Glomerular visceral epithelial cell (primary cell): ENCODE measurements around the gene CEACAM3.
A peak's percentile ranks its signal among the peaks of the same experiment; 100 is the strongest.

Experiments
- DNase-seq: peaks from one replicate; pipeline ENCODE4 v3.0.0-alpha.2; 2016; ENCODE audit errors: extremely low spot score

Gene CEACAM3

GRCh38 chr19:41844601-41845000, 48.2 kb downstream of the CEACAM3 start, which contains the start of gene LYPD4:
Gene LYPD4 (minus strand): TSS chr19:41844683. CDS start chr19:41839285, 5,398 bp downstream.
- no peak for DNase-seq

DNA sequence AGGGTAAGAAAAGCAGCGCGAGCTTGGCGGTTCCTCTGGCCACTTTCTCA, 48.4 kb downstream of the CEACAM3 start, which contains the start of gene DMRTC2:
Gene DMRTC2 (plus strand): TSS at position 42 of the 50 bp plus-strand sequence. CDS start 2,387 bp downstream, outside the sequence.
- DNase-seq, result no peak

DNA sequence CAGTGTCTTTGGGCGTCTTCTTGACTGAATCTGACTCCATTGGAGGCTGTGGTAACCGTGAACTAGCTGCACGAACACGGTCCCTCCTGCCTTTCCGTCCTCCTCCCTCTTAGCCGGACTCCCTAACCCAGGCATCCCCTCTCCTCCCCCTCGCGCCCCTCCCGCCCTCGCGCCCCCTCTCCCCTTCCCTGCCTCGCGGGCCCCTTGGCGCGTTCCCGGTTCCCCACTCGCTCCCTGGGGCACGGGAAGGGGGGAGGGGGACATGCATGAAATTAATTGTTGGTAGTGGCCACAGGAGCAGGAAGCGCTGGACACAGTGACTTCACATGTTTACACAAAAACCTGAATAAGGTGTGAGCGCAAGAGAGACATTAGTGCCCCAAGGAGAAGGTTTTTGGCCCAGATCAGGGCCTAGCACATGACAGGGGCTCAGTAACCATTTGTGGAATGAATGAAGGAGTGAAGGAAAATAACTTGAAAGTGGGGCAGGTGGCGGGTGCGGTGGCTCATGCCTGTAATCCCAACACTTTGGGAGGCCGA, 48.7 kb downstream of the CEACAM3 start:
- no peak for DNase-seq

GRCh38 chr19:41847351-41848105, 51.1 kb downstream of the CEACAM3 start:
- no peak for DNase-seq

- DNase-seq, result no peak
These were observed 52.3 kb downstream of the CEACAM3 start for GRCh38 chr19:41848666-41849065.

DNA sequence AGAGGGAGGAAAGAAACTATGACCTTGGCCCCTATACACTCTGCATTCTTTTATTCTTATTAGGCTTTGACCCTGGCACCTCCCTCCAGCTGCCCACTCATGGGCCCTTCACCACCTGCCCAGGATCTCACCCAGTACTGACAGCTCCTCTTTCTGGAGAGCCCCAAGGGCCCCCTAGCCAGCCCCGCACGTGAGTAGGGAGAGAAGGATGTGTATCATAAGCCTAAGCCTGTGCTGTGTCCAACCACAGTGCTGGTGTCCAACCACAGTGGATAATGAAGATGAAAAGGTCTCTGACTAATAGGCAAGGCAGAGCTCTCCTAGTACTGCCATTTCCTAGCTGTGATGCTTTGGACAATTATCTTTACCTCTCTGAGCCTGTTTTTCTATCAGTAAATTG, 52.7 kb downstream of the CEACAM3 start:
- DNase-seq, result no peak

GRCh38 chr19:41850381-41850780, 54.0 kb downstream of the CEACAM3 start:
- no peak for DNase-seq

GRCh38 chr19:41851456-41851855, 55.1 kb downstream of the CEACAM3 start:
- DNase-seq, result no peak

GRCh38 chr19:41853344-41853743, 57.0 kb downstream of the CEACAM3 start:
- no peak for DNase-seq

DNA sequence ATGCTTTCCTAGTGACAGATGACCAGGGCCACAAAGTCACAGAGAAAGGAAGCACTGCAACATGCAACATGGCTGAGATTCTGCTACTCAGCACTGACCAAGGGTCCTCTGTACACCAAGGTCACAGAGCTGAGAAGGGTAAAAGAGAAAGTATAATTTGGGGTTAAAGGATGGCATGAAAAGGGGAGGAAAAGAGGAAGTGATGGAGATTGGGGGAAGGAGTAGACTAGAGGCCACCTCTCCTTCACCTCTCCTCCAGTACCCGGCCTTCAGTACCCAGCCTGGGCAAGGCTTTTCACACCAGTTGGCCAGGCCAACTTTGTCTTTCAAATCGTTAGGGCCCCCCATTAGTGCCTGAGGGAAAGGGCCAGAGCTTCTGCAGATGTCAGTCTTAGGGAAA, 57.4 kb downstream of the CEACAM3 start:
- DNase-seq, result no peak

DNA sequence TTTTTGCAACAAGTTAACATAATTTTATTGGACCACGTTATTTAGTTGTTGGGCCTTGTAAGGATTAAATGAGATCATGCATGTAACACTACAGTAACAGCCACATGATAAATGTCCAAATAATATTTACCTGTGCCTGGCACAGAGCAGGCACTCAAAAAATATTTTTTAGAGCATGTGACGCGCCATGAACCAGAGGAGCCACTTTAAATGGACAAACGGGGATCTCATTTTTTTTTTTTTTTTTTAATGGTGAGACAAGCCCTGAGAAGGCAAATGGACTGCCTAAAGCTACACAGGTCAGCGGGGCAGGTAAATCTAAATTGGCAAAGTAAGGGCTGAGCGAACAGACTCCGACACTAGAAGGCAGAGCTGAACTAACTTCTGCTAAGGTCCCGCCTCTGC, 62.8 kb downstream of the CEACAM3 start:
- no peak for DNase-seq

DNA sequence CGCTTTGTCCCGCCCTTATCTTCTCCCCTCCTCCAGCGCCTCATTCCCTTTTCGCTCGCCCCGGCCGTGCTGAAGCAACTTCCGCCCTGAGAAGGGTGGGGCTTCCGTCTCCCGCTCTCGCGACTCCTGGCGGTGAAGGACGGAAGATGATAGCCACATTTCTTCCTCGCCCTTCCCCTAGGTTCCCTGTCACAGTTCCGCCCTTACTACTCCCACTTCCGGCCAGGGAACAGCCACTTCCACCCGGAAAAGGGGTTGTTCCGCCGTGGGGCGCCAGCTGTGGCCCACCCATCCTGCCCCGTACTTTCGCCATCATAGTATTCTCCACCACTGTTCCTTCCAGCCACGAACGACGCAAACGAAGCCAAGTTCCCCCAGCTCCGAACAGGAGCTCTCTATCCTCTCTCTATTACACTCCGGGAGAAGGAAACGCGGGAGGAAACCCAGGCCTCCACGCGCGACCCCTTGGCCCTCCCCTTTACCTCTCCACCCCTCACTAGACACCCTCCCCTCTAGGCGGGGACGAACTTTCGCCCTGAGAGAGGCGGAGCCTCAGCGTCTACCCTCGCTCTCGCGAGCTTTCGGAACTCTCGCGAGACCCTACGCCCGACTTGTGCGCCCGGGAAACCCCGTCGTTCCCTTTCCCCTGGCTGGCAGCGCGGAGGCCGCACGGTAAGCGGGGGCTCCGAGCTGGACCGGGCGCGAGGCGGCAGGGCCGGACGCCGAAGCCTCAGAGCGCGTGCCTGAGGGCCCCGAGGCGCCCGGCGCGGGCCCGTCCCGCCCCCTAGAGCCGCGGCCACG, 63.4 kb downstream of the CEACAM3 start, which contains the start of gene RPS19:
Gene RPS19 (plus strand): TSS at position 638 of the 801 bp plus-strand sequence. CDS start 520 bp downstream, outside the sequence.
- DNase-seq, result peak; percentile 99

GRCh38 chr19:41860419-41861115, 64.2 kb downstream of the CEACAM3 start:
- DNase-seq, result no peak
